CD4-positive, alpha-beta T cell treated with Interleukin-15 for 4 hours (primary cell): ENCODE data around the gene SEMA4F.
"Not testable (repeated sequence)": the region's sequence is repeated elsewhere in the genome, so short reads cannot be mapped to it uniquely, and the experiment has no call there.

ENCODE experiments used
- DNase-seq: peaks from one replicate; pipeline ENCODE4 v3.0.0-alpha.2; 2020; ENCODE audit warnings: low spot score

SEMA4F gene, protein sequence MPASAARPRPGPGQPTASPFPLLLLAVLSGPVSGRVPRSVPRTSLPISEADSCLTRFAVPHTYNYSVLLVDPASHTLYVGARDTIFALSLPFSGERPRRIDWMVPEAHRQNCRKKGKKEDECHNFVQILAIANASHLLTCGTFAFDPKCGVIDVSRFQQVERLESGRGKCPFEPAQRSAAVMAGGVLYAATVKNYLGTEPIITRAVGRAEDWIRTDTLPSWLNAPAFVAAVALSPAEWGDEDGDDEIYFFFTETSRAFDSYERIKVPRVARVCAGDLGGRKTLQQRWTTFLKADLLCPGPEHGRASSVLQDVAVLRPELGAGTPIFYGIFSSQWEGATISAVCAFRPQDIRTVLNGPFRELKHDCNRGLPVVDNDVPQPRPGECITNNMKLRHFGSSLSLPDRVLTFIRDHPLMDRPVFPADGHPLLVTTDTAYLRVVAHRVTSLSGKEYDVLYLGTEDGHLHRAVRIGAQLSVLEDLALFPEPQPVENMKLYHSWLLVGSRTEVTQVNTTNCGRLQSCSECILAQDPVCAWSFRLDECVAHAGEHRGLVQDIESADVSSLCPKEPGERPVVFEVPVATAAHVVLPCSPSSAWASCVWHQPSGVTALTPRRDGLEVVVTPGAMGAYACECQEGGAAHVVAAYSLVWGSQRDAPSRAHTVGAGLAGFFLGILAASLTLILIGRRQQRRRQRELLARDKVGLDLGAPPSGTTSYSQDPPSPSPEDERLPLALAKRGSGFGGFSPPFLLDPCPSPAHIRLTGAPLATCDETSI

DNA sequence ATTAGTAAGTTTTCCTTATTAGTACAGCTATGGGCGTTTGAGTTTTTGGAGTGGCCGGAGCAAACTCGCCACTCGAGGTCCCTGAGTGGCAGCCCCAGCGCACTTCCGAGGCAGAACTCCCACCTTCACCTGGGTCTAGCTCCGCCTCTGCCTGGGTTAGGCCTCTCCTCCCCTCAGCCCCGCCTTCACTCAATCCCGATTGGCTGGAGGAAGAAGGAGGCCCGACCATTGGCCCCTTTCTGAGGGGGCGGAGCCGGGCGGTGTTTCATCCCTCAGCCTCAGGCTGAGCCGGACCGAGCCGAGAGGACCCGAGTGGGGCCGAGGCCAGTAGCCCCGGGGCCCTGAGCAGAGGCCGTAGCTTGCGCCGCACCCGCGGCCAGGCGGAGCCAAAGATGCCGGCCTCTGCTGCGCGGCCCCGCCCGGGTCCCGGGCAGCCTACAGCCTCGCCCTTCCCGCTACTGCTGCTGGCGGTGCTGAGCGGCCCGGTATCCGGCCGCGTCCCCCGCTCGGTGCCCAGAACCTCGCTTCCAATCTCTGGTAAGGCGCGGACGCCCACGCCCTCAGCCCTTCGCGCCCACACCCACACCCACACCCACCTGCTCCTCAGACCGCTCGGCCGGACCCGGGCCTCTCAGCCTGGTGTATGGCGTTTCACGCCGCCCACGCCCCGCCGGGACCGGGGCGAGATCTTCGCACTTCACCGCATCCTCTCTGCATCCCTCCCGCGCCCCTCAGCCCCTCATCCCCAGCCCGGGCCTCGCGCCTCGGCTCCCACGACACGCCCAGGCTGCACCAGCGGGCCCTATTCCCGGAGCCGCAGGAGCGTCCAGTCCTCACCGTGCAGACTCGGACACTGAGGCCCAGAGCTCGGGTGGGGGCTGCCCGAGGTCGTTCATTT lies at the start of gene SEMA4F:
Gene SEMA4F, plus strand, starts transcription at position 263 of the 898 bp plus-strand sequence. Its CDS starts 130 bp downstream, at position 393.
- DNase-seq = peak; percentile 95

- no peak for DNase-seq
Measured at GRCh38 chr2:74606927-74607326, 47.1 kb upstream of the SEMA4F start.

GRCh38 chr2:74617122-74617521 lies 36.9 kb upstream of the SEMA4F start:
- DNase-seq = no peak

GRCh38 chr2:74618410-74619083 lies 35.5 kb upstream of the SEMA4F start:
- DNase-seq = no peak

- DNase-seq = no peak
Measured at GRCh38 chr2:74619651-74620297, 34.3 kb upstream of the SEMA4F start.

- DNase-seq = no peak
Measured at GRCh38 chr2:74620671-74621070, 33.4 kb upstream of the SEMA4F start.

GRCh38 chr2:74625658-74626425 lies 28.2 kb upstream of the SEMA4F start:
- DNase-seq = no peak

DNA sequence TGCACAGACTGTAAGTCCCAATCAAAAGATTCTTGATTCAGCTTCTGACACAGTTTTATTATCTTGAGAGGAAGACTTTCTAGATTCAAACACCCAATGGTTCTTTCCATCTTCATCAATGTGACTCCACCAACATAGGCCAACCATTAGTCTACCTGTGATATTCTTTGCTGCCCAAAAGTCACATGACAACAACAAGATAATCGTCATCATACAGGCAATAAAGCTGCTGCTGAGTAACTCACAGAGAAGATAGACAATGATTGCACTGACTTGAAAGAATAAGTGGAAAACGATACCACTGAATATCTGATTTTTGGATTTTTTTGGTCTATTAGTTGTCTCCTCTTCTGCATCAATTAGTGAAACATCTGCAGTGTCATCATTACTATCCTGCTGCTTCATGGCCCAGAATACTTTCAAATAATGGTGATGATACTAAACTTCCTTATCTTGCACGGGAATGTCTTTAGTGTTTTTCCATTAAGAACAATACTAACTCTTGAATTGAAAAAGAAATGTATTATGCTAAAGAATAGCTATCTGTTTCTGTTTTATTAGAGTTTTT lies 25.4 kb upstream of the SEMA4F start:
- DNase-seq = no peak

DNA sequence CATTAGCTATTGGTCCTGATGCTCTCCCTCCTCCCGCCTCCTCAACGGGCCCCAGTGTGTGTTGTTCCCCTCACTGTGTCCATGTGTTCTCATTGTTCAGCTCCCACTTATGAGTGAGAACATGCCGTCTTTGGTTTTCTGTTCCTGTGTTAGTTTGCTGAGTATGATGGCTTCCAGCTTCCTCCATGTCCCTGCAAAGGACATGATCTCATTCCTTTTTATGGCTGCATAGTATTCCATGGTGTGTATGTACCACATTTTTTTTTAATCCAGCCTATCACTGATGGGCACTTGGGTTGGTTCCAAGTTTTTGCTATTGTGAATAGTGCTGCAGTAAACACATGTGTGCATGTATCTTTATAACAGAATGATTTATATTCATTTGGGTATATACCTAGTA lies 23.6 kb upstream of the SEMA4F start:
- DNase-seq = not testable (repeated sequence)

GRCh38 chr2:74632209-74632938 lies 21.7 kb upstream of the SEMA4F start:
- no peak for DNase-seq

DNA sequence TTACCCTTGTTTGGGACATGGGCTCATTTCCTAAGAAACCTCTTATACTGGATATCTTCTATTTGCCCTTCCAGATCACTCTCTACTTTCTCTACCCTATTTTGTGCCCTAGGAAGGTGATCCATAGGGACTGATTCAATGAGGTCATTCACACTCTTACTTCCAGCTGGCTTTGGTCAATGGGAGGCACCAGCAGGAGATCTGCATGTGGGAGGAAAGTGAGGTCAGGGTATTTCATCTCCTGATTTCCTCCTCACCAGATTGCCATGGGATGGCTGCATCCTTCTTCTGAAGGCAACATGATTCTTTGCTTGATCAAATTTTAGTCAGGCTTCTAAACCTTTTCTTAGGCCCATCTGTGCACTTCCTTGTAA lies 21.1 kb upstream of the SEMA4F start:
- DNase-seq = no peak

- no peak for DNase-seq
Measured at GRCh38 chr2:74639550-74639949, 14.5 kb upstream of the SEMA4F start.

GRCh38 chr2:74645344-74645743 lies 8.7 kb upstream of the SEMA4F start:
- DNase-seq = no peak

- no peak for DNase-seq
Measured at GRCh38 chr2:74646201-74646600, 7.8 kb upstream of the SEMA4F start.

DNA sequence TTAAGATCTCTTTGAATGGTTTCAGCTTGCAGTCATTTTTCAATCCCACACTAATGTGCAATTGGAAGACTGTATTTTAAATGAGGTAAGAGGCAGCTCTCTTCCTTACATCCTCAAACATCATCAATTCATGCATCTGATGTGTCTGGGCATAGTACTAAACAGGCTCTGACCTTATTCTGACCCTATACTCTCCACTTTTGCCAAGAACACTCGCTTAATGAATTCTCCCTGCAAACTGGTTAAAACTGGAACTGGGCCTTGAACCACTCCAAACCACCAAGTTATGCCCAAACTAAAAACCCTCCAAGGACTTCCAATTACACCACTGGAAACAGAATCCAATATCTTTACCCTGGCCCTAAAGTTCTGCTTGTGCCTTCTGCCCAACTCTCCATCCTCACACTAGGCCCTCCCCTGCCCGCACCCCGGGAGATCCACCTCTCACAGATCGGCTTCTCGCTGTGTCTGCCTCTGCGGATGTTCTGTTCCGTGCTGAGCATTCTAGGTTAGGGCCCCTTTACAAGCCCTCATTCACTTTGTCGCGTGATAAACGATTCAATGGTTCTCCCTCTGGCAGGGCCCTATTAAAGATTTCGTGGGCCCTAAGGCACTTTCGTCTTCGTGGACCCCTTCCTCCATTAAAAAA lies 7.1 kb upstream of the SEMA4F start:
- no peak for DNase-seq

- DNase-seq = no peak
Measured at GRCh38 chr2:74648009-74648443, 6.0 kb upstream of the SEMA4F start, which contains the start of gene M1AP. M1AP (minus strand) TSS chr2:74648330; CDS start chr2:74640275, 8,055 bp downstream.

GRCh38 chr2:74653589-74653984 lies 460 bp upstream of the SEMA4F start:
- no peak for DNase-seq

DNA sequence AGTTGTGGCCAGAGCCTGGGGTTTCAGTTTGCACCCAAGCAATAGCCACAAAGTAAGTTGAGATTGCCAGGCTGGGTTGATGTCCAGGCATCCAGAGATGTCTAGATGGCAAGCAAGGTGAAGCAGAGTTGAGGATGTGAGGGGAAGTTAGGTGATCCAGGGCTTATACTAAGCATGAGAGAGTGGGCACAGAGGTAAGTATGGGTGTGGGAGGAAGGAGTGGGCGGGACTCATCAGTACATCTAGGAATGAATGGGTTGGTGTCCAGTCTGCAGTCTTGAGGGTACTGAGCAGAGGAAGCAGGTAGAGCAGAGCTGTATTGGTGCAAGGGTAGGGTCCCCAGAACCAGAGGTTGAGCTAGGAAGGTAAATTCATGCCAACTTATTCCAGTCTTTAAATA lies 1.5 kb downstream of the SEMA4F start:
- no peak for DNase-seq

GRCh38 chr2:74658516-74658915 lies 4.5 kb downstream of the SEMA4F start:
- no peak for DNase-seq
